GM23248 (cell line): ENCODE results near the gene PAF1.

Experiments used
- EZH2 ChIP-seq: fragments of 200-600 bp; sonication (generic); IDR thresholded peaks from 2 replicates; pipeline ENCODE4 v1.6.1; 2018; ENCODE audit warnings: antibody characterized with exemption, mild to moderate bottlenecking; ENCODE audit not compliant: insufficient read depth, poor library complexity, severe bottlenecking
- EZH2phosphoT487 ChIP-seq: fragments of 200-600 bp; sonication (generic); IDR thresholded peaks from 2 replicates; pipeline ENCODE4 v1.6.1; 2018; ENCODE audit warnings: antibody characterized with exemption, moderate library complexity, mild to moderate bottlenecking, low read depth; ENCODE audit not compliant: insufficient read depth

DNA sequence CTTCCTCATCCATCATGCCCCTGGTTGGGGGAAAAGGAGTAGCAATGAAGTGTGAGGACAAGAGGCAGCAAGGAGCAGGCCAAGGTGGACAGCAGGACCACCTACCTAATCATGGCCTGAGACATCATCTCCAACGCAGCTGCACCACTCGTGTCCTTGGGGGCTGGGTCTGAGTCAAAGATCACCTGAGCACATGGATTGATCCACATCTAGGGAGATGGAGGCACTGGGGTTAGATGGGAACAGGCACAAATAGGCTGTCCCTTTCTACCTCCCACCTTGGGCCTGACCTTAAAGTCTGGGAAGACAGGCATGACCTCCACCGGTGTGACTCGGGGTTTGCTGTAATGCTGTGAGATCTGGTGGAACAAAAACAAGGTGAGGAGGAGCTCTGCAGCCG lies 2.2 kb downstream of the PAF1 start:
- TF ChIP-seq EZH2 (no peak), EZH2phosphoT487 (no peak)
